ENCODE results near the gene ALKBH5. TPM values are rescaled to one million over a fixed set of nuclear protein-coding genes. Genes with fewer than 3 reads are reported as not detected.

ALKBH5 gene
- total RNA-seq, 1 donor from 2014 or later, result 108 TPM

DNA sequence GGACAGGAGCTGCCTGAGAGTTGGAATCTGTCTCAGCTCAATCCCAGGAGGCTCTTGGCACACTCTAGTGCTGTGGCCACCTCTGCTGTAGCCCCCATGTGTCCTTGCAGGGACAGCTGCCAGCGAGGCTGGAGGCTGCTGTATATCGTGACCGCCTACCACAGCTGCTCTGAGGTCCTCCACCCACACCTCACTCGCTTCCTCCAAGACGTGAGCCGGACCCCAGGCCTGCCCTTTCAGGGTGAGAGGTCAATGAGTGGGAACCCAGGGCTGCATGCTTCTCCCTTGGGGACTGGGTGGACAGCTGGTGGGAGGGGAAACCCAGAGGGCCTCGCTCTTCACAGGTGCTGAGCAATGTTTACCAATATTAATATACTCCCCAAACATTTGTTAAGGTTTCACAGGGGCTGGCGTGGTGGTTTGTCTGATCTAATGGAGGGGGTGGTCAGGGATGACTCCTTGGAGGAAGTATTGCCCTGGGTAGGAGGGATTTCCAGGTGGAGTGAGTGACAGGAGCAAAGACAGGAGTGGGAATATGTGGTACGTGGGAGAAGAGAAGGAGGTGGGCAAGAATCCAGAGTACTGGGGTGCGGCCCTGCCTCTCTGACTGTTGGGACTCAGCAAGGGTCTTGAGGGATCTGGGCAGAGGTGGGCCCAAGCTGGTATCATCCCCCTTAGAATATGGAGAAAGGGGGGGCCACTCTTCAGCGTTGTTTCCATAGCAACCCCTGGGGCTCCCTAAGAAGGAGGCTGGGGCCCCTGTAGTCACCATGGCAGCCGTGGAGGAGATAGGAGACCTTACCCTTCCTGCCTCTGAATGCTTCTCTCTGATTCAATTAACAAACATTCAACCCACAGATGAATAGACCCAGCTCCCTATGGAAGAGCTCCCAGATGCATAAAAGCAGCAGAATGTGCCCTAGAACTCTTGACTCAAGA lies 22.2 kb upstream of the ALKBH5 start:
- Mint-ChIP-seq H3K4me1 (ENCODE audit: low read depth) (no peaks in the 10 kb centered on the region), H3K4me3 (ENCODE audit: unreplicated experiment) (no peak overlapping the region), H3K36me3 (ENCODE audit: low read depth) (no peaks in the 10 kb centered on the region), H3K27me3 (ENCODE audit: low read depth) (peaks cover 2% of the 10 kb centered on the region), H3K9me3 (ENCODE audit: low read depth) (no peaks in the 10 kb centered on the region), H3K27ac (ENCODE audit: unreplicated experiment) (no peak overlapping the region)
- no peak for DNase-seq (ENCODE audit: low spot score)
- TF ChIP-seq, protein P1, sequence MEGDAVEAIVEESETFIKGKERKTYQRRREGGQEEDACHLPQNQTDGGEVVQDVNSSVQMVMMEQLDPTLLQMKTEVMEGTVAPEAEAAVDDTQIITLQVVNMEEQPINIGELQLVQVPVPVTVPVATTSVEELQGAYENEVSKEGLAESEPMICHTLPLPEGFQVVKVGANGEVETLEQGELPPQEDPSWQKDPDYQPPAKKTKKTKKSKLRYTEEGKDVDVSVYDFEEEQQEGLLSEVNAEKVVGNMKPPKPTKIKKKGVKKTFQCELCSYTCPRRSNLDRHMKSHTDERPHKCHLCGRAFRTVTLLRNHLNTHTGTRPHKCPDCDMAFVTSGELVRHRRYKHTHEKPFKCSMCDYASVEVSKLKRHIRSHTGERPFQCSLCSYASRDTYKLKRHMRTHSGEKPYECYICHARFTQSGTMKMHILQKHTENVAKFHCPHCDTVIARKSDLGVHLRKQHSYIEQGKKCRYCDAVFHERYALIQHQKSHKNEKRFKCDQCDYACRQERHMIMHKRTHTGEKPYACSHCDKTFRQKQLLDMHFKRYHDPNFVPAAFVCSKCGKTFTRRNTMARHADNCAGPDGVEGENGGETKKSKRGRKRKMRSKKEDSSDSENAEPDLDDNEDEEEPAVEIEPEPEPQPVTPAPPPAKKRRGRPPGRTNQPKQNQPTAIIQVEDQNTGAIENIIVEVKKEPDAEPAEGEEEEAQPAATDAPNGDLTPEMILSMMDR (IDR thresholded peaks at IDR 0.05), result no peak

DNA sequence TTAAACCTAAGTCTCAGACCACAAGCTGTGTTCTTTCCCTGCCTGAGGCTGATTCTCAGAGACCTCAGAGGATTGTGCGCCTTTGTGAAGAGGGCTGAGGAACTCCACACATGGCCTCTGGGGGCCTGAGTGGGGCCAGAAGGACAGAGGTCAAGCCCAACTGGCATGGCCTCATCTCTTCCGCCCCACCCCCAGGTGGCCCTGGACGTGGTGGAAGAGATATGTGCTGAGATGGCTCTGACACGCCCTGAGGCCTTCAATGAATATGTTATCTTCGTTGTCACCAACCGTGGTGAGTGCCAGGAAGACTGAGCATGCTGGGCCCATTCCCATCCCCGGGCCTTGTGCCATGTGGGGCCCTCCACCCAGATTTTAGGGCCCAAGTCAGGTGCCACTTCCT lies 20.1 kb upstream of the ALKBH5 start:
- no peak overlapping the region for H3K27ac Mint-ChIP-seq (ENCODE audit: unreplicated experiment)
- H3K36me3 Mint-ChIP-seq (ENCODE audit: low read depth), result no peaks in the 10 kb centered on the region
- peaks cover 2% of the 10 kb centered on the region for H3K27me3 Mint-ChIP-seq (ENCODE audit: low read depth)
- no peak overlapping the region for H3K4me3 Mint-ChIP-seq (ENCODE audit: unreplicated experiment)
- TF ChIP-seq, protein P1 (IDR thresholded peaks at IDR 0.05), result no peak
- no peaks in the 10 kb centered on the region for H3K9me3 Mint-ChIP-seq (ENCODE audit: low read depth)
- H3K4me1 Mint-ChIP-seq (ENCODE audit: low read depth), result no peaks in the 10 kb centered on the region
- no peak for DNase-seq (ENCODE audit: low spot score)

DNA sequence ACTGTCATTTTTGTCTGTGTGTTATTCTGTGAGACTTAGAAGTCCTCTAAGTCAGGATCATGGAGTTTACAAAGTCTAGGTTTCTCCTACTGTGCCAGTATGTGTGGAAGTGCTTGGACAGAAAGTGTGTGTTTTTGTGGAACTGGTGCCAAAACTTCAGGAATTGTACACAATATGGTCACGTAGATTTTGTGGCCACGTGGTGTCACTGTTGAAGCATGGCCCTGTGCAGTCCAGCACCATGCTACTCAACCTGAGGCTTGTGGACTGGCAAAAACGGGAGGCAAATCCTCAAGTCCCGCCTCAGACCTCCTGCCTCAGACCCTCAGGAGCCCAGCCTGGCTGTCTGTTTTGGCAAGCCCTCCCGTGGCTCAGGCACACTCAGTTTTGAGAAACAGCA lies 16.7 kb upstream of the ALKBH5 start:
- Mint-ChIP-seq H3K27ac (ENCODE audit: unreplicated experiment) (no peak overlapping the region), H3K27me3 (ENCODE audit: low read depth) (no peaks in the 10 kb centered on the region), H3K4me1 (ENCODE audit: low read depth) (no peaks in the 10 kb centered on the region), H3K9me3 (ENCODE audit: low read depth) (no peaks in the 10 kb centered on the region), H3K36me3 (ENCODE audit: low read depth) (no peaks in the 10 kb centered on the region), H3K4me3 (ENCODE audit: unreplicated experiment) (no peak overlapping the region)
- DNase-seq (ENCODE audit: low spot score), result no peak
- TF ChIP-seq, protein P1 (IDR thresholded peaks at IDR 0.05), result no peak

DNA sequence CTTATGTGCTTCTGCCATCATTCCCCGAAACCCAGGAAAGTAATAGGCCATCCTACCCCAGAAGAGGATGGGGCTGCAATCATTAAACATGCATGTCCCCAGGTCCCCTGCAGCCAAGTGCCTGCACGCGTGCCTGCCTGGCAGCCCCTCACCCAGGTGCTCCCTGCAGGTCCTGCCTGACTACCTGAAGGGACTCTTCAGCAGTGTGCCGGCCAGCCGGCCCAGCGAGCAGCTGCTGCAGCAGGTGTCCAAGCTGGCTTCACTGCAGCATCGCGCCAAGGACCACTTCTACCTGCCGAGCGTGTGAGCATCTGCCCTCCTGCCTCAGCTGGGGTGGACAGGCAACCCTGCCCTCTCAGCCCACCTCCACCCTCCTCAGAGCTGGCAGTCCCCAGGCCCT lies 16.2 kb upstream of the ALKBH5 start:
- TF ChIP-seq, protein P1 (IDR thresholded peaks at IDR 0.05), result no peak
- no peak overlapping the region for H3K27ac Mint-ChIP-seq (ENCODE audit: unreplicated experiment)
- H3K9me3 Mint-ChIP-seq (ENCODE audit: low read depth), result no peaks in the 10 kb centered on the region
- no peaks in the 10 kb centered on the region for H3K36me3 Mint-ChIP-seq (ENCODE audit: low read depth)
- no peak overlapping the region for H3K4me3 Mint-ChIP-seq (ENCODE audit: unreplicated experiment)
- no peak for DNase-seq (ENCODE audit: low spot score)
- no peaks in the 10 kb centered on the region for H3K4me1 Mint-ChIP-seq (ENCODE audit: low read depth)
- peaks cover 2% of the 10 kb centered on the region for H3K27me3 Mint-ChIP-seq (ENCODE audit: low read depth)

DNA sequence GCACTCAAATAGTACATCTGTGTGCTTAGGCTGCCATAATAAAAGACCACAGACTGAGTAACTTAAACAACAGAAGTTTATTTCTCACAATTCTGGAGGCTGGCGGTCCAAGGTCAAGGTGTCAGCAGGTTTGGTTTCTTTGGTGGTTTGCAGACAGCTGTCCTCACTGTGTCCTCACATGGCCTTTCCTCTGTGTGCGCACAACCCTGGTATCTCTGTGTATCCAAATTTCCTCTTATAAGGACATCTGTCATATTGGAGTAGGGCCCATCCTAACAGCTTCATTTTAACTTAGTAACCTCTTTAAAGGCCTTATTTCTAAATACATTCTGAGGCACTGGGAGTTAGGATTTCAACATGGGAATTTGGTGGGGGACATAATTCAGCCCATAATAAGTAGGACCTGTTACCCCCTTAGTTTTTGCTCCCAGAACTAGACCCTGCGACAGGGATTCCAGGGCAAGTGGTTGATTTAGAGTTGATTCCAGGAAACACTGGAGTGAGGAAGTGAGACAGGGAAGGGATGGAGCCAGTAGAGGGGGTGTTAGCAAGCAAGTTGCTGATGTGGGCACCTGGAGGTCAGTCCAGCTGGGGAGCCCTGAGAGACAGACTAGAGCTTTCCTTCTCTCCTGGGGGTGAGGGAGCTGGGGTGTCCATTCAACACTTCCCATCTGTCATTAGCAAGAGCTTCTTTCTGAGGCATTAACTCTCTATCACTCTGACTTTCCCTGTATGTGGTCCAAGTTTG lies 10.9 kb upstream of the ALKBH5 start:
- Mint-ChIP-seq H3K27ac (ENCODE audit: unreplicated experiment) (no peak overlapping the region), H3K36me3 (ENCODE audit: low read depth) (no peaks in the 10 kb centered on the region), H3K4me3 (ENCODE audit: unreplicated experiment) (no peak overlapping the region), H3K4me1 (ENCODE audit: low read depth) (no peaks in the 10 kb centered on the region), H3K27me3 (ENCODE audit: low read depth) (peaks cover 2% of the 10 kb centered on the region), H3K9me3 (ENCODE audit: low read depth) (no peaks in the 10 kb centered on the region)
- TF ChIP-seq, protein P1 (IDR thresholded peaks at IDR 0.05), result no peak
- DNase-seq (ENCODE audit: low spot score), result no peak

Data from chondrocyte (in vitro differentiated cells).